Measurements from ENCODE around the gene PDXK.

- TF ChIP-seq, protein P1, sequence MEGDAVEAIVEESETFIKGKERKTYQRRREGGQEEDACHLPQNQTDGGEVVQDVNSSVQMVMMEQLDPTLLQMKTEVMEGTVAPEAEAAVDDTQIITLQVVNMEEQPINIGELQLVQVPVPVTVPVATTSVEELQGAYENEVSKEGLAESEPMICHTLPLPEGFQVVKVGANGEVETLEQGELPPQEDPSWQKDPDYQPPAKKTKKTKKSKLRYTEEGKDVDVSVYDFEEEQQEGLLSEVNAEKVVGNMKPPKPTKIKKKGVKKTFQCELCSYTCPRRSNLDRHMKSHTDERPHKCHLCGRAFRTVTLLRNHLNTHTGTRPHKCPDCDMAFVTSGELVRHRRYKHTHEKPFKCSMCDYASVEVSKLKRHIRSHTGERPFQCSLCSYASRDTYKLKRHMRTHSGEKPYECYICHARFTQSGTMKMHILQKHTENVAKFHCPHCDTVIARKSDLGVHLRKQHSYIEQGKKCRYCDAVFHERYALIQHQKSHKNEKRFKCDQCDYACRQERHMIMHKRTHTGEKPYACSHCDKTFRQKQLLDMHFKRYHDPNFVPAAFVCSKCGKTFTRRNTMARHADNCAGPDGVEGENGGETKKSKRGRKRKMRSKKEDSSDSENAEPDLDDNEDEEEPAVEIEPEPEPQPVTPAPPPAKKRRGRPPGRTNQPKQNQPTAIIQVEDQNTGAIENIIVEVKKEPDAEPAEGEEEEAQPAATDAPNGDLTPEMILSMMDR (IDR thresholded peaks at IDR 0.05; ENCODE audit: poor library complexity): no peak
- TF ChIP-seq EZH2phosphoT487 (IDR thresholded peaks at IDR 0.05; ENCODE audit: low read depth, severe bottlenecking, unreplicated experiment): no peak
These were observed 1.7 kb downstream of the PDXK start for GRCh38 chr21:43720539-43721166.
